SK-N-SH (cell line): ENCODE results near the gene ZNF22. TPM values are rescaled to one million over a fixed set of nuclear protein-coding genes. Genes with fewer than 3 reads are reported as not detected.

Source experiments
- CTCF ChIA-PET: fragments of 300-600, 350-600 bp; formaldehyde crosslinking; extraction: SDS; loops from one replicate; lab custom pipeline; 2021; lab: Yijun Ruan, JAX
- POLR2A ChIA-PET: fragments of 350-600 bp; sonication (Branson Sonifier 250); formaldehyde crosslinking; extraction: SDS; loops from one replicate; lab custom pipeline; 2020; ENCODE audit warnings: antibody characterized with exemption, inconsistent platforms; lab: Yijun Ruan, JAX
- DNase-seq: peaks from one replicate; pipeline ENCODE4 v3.0.0; 2012
- H2AFZ ChIP-seq: fragments of 200-600 bp; sonication (generic); 2 replicates; pipeline ENCODE4 v1.8.1; 2016; ENCODE audit warnings: antibody characterized with exemption, mild to moderate bottlenecking, low read depth
- H3F3A ChIP-seq: fragments of 200-600 bp; sonication (generic); replicated peaks from 2 replicates; pipeline ENCODE3; 2016; ENCODE audit warnings: antibody characterized with exemption, mild to moderate bottlenecking; ENCODE audit not compliant: insufficient read depth
- H3K27ac ChIP-seq, 2 experiments: fragments of 200-500 bp in 1 of 2; fragments of 200-600 bp in 1 of 2; sonication (Bioruptor generic) in 1 of 2; sonication (generic), shearing (Covaris generic) in 1 of 2; 2 replicates each; pipeline versions ENCODE4 v1.5.1 to v1.6.1; 2014 to 2016; ENCODE audit warnings: low read depth in 2 of 2, inconsistent platforms in 1 of 2, low read length in 1 of 2, mild to moderate bottlenecking in 1 of 2, mixed read lengths in 1 of 2
- H3K27me3 ChIP-seq: fragments of 200-600 bp; sonication (generic), shearing (Covaris generic); 2 replicates; pipeline ENCODE4 v1.6.1; 2016; ENCODE audit warnings: mixed run types; ENCODE audit not compliant: insufficient read depth
- H3K36me3 ChIP-seq, 2 experiments: fragments of 200-500 bp in 1 of 2; fragments of 200-600 bp in 1 of 2; sonication (Bioruptor generic) in 1 of 2; sonication (generic) in 1 of 2; replicated peaks in 1 of 2; 2 replicates each; pipeline versions ENCODE3 to v1.5.1; 2014 to 2016; ENCODE audit warnings: low read length in 1 of 2, mild to moderate bottlenecking in 1 of 2; ENCODE audit not compliant: insufficient read depth in 2 of 2, control insufficient read depth in 1 of 2
- H3K4me1 ChIP-seq, 2 experiments: fragments of 200-500 bp in 1 of 2; fragments of 200-600 bp in 1 of 2; sonication (Bioruptor generic) in 1 of 2; sonication (generic), shearing (Covaris generic) in 1 of 2; 2 replicates each; pipeline versions ENCODE4 v1.5.1 to v1.6.1; 2014 to 2016; ENCODE audit warnings: low read depth in 1 of 2, low read length in 1 of 2, mixed run types in 1 of 2; ENCODE audit not compliant: insufficient read depth in 2 of 2, control insufficient read depth in 1 of 2
- H3K4me2 ChIP-seq: fragments of 200-600 bp; sonication (generic), shearing (Covaris generic); 2 replicates; pipeline ENCODE4 v1.6.1; 2017; ENCODE audit warnings: mixed run types
- H3K4me3 ChIP-seq, 2 experiments: fragments of 200-500 bp in 1 of 2; fragments of 200-600 bp in 1 of 2; sonication (Bioruptor generic) in 1 of 2; sonication (generic), shearing (Covaris generic) in 1 of 2; 2 replicates each; pipeline versions ENCODE4 v1.5.1 to v1.8.1; 2014 to 2016; ENCODE audit warnings: low read depth in 2 of 2, inconsistent platforms in 1 of 2, low read length in 1 of 2, mild to moderate bottlenecking in 1 of 2, mixed read lengths in 1 of 2, moderate library complexity in 1 of 2
- H3K79me2 ChIP-seq: fragments of 200-600 bp; sonication (generic); 2 replicates; pipeline ENCODE4 v1.8.1; 2017; ENCODE audit warnings: mild to moderate bottlenecking; ENCODE audit not compliant: insufficient read depth
- H3K9ac ChIP-seq: fragments of 200-600 bp; sonication (generic); 2 replicates; pipeline ENCODE4 v1.6.1; 2017; ENCODE audit warnings: mixed run types
- H3K9me2 ChIP-seq: fragments of 200-600 bp; sonication (generic); 2 replicates; pipeline ENCODE4 v1.6.1; 2017; ENCODE audit warnings: mixed run types
- H3K9me3 ChIP-seq: fragments of 200-600 bp; sonication (generic); 2 replicates; pipeline ENCODE4 v1.6.1; 2017; ENCODE audit warnings: mixed run types, mild to moderate bottlenecking, moderate library complexity
- H4K20me1 ChIP-seq: fragments of 200-600 bp; sonication (generic); 2 replicates; pipeline ENCODE4 v1.6.1; 2017; ENCODE audit warnings: mild to moderate bottlenecking, mixed run types; ENCODE audit not compliant: insufficient read depth
- CTCF ChIP-seq: fragments of 200-600 bp; sonication (generic); IDR thresholded peaks from 2 replicates; pipeline ENCODE4 v1.6.1; 2017; ENCODE audit warnings: antibody characterized with exemption, mild to moderate bottlenecking, moderate library complexity
- FOSL2 ChIP-seq: IDR thresholded peaks from 2 replicates; pipeline ENCODE4 v1.4.0; 2012; ENCODE audit warnings: low read depth, mild to moderate bottlenecking, moderate library complexity, borderline replicate concordance
- FOXM1 ChIP-seq: IDR thresholded peaks from 2 replicates; pipeline ENCODE4 v1.4.0; 2012; ENCODE audit warnings: low read depth, mild to moderate bottlenecking
- GABPA ChIP-seq: IDR thresholded peaks from 2 replicates; pipeline ENCODE4 v1.4.0; 2012; ENCODE audit warnings: low read depth, mild to moderate bottlenecking
- GATA2 ChIP-seq: sonication (generic); formaldehyde crosslinking; IDR thresholded peaks from 2 replicates; pipeline ENCODE4 v1.5.0; 2020; ENCODE audit warnings: mild to moderate bottlenecking, missing genetic modification reagents
- IRF3 ChIP-seq: fragments of 150-350 bp; IDR thresholded peaks from 2 replicates; pipeline ENCODE4 v1.6.1; 2016; ENCODE audit warnings: mild to moderate bottlenecking, low read depth, low read length
- MAX ChIP-seq: IDR thresholded peaks from 2 replicates; pipeline ENCODE4 v1.4.0; 2012; ENCODE audit warnings: low read depth
- NFIC ChIP-seq: IDR thresholded peaks from 2 replicates; pipeline ENCODE4 v1.4.0; 2012; ENCODE audit warnings: borderline replicate concordance
- PBX3 ChIP-seq: IDR thresholded peaks from 2 replicates; pipeline ENCODE4; 2012
- RAD21 ChIP-seq: IDR thresholded peaks from 2 replicates; pipeline ENCODE4 v1.6.1; 2012; ENCODE audit warnings: mild to moderate bottlenecking, low read length
- RCOR1 ChIP-seq: fragments of 150-350 bp; IDR thresholded peaks from 2 replicates; pipeline ENCODE4 v1.6.1; 2017; ENCODE audit warnings: antibody characterized with exemption, low read length
- RFX5 ChIP-seq: IDR thresholded peaks from 2 replicates; pipeline ENCODE4 v1.6.1; 2012; ENCODE audit warnings: mild to moderate bottlenecking, improper control_type of control experiment, low read length
- RXRA ChIP-seq: IDR thresholded peaks from 2 replicates; pipeline ENCODE4 v1.4.0; 2012; ENCODE audit warnings: low read depth, mild to moderate bottlenecking, borderline replicate concordance
- SIN3A ChIP-seq: IDR thresholded peaks from 2 replicates; pipeline ENCODE4 v1.6.1; 2012; ENCODE audit warnings: low read depth, mild to moderate bottlenecking, low read length, moderate library complexity, borderline replicate concordance
- TAF1 ChIP-seq: IDR thresholded peaks from 2 replicates; pipeline ENCODE4 v1.6.1; 2012; ENCODE audit warnings: low read depth, mild to moderate bottlenecking, low read length, moderate library complexity, borderline replicate concordance
- TCF12 ChIP-seq: IDR thresholded peaks from 2 replicates; pipeline ENCODE4 v1.4.0; 2012
- TEAD4 ChIP-seq: IDR thresholded peaks from 2 replicates; pipeline ENCODE4 v1.4.0; 2012; ENCODE audit warnings: mild to moderate bottlenecking, borderline replicate concordance; ENCODE audit not compliant: insufficient read depth
- USF1 ChIP-seq: IDR thresholded peaks from 2 replicates; pipeline ENCODE4 v1.4.0; 2012; ENCODE audit warnings: low read depth, borderline replicate concordance
- ZBTB33 ChIP-seq: IDR thresholded peaks from 2 replicates; pipeline ENCODE4 v1.4.0; 2012; ENCODE audit warnings: low read depth, borderline replicate concordance
- WGBS: methylation state at CpG from one replicate; pipeline ENCODE4 v1.1.6; 2017; ENCODE audit warnings: low lambda C conversion rate; 5-methylcytosine and 5-hydroxymethylcytosine counted together
- polyA plus RNA-seq, 3 experiments: library from polyadenylated mRNA; depleted of rRNA; stranded (reverse); fragments of >200 nt; gene quantifications; 2 replicates each; pipeline ENCODE4 v1.2.3, GENCODE V29; 2012

Gene ZNF22
- polyA plus RNA-seq, 1 of the 3 experiments (the other 2 are of a cell fraction) = 10.2 TPM

GRCh38 chr10:44983895-44984278, 16.8 kb upstream of the ZNF22 start:
- CTCF ChIA-PET = interaction anchor here (1.4 kb wide), 1 partner anchor 51 kb away, joined by 5 read pairs; no protein-coding TSS in a partner anchor
- DNase-seq = no peak
- Histone ChIP-seq H3K4me3 (no peak overlapping the region), H3K9ac (no peak overlapping the region), H3K4me2 (no peak overlapping the region), H2AFZ (no peak overlapping the region), H3F3A (peaks cover 20% of the 10 kb centered on the region), H3K9me3 (no peaks in the 10 kb centered on the region), H3K27me3 (no peaks in the 10 kb centered on the region), H4K20me1 (no peaks in the 10 kb centered on the region), H3K4me1 (peaks cover 12 to 40% of the 10 kb centered on the region in 2 experiments; a peak in 3 of 4 replicates), H3K79me2 (no peaks in the 10 kb centered on the region), H3K27ac (no peak overlapping the region), H3K36me3 (no peaks in the 10 kb centered on the region), H3K9me2 (no peaks in the 10 kb centered on the region)
- POLR2A ChIA-PET = no interaction called here
- WGBS = 72% methylated on average over 3 of the region's 10 CpGs
- TF ChIP-seq CTCF (no peak), GATA2 (CRISPR knock-in tag) (no peak), IRF3 (no peak), RFX5 (no peak), RXRA (no peak), TCF12 (no peak), USF1 (no peak), GABPA (no peak), MAX (no peak), RCOR1 (no peak), RAD21 (no peak), TAF1 (no peak)

GRCh38 chr10:44984671-44985101, 16.0 kb upstream of the ZNF22 start:
- Histone ChIP-seq H3K4me2 (no peak overlapping the region), H3K27me3 (no peaks in the 10 kb centered on the region), H3K79me2 (no peaks in the 10 kb centered on the region), H3K9me2 (no peaks in the 10 kb centered on the region), H3K9ac (no peak overlapping the region), H2AFZ (no peak overlapping the region), H3F3A (peaks cover 20% of the 10 kb centered on the region), H4K20me1 (no peaks in the 10 kb centered on the region), H3K36me3 (no peaks in the 10 kb centered on the region), H3K9me3 (no peaks in the 10 kb centered on the region), H3K4me3 (no peak overlapping the region), H3K27ac (no peak overlapping the region), H3K4me1 (peaks cover 5 to 32% of the 10 kb centered on the region in 2 experiments; a peak in 3 of 4 replicates)
- POLR2A ChIA-PET = no interaction called here
- CTCF ChIA-PET = interaction anchor here (1.3 kb wide), 1 partner anchor 9 kb away, joined by 4 read pairs; no protein-coding TSS in a partner anchor
- DNase-seq = no peak
- WGBS = 92% methylated on average over 14 of the region's 15 CpGs
- TF ChIP-seq FOSL2 = no peak
- TF ChIP-seq NFIC = no peak
- no peak for TF ChIP-seq CTCF
- TF ChIP-seq TAF1 = no peak
- TF ChIP-seq ZBTB33 = no peak
- no peak for TF ChIP-seq TEAD4
- no peak for TF ChIP-seq SIN3A
- TF ChIP-seq PBX3 = no peak
- no peak for TF ChIP-seq FOXM1
